Measurements from ENCODE around the gene CLEC20A. TPM values are rescaled to one million over a fixed set of nuclear protein-coding genes. Genes with fewer than 3 reads are reported as not detected.

Gene CLEC20A
- total and polyA plus RNA-seq, 2 experiments from 2014 or later: not detected

GRCh38 chr1:178536329-178536728, 39.6 kb upstream of the CLEC20A start:
- 92 to 99% methylated on average over 5 of the region's 5 CpGs for WGBS, 2 experiments (ENCODE audit: low coverage in 1 of 2, low lambda C conversion rate in 2 of 2, missing lambda C conversion rate in 2 of 2)
- H3K27ac ChIP-seq: peak overlapping the region; percentile 85
- TF ChIP-seq EZH2 (IDR thresholded peaks at IDR 0.05; ENCODE audit: insufficient read depth, poor library complexity, severe bottlenecking) (no peak), EZH2phosphoT487 (IDR thresholded peaks at IDR 0.05; ENCODE audit: insufficient read depth, low read depth) (no peak)
- no peaks in the 10 kb centered on the region for H4K20me1 ChIP-seq (ENCODE audit: insufficient read depth)
- peaks cover 48% of the 10 kb centered on the region for H3K4me1 ChIP-seq (ENCODE audit: insufficient read depth)
- H3K4me3 ChIP-seq: no peak overlapping the region
- no peaks in the 10 kb centered on the region for H3K27me3 ChIP-seq (replicated peaks; ENCODE audit: insufficient read depth)
- peak overlapping the region; percentile 52 for H3K4me2 ChIP-seq (ENCODE audit: unreplicated experiment)
- H3K9me2 ChIP-seq (ENCODE audit: insufficient read depth): no peaks in the 10 kb centered on the region
- H3K9ac ChIP-seq: no peak overlapping the region
- no peaks in the 10 kb centered on the region for H3K36me3 ChIP-seq (ENCODE audit: low read depth)
- H3K9me3 ChIP-seq (ENCODE audit: low read depth): no peaks in the 10 kb centered on the region
- DNase-seq: peak; percentile 15
- H3K79me2 ChIP-seq (ENCODE audit: insufficient read depth): no peaks in the 10 kb centered on the region
- H2AFZ ChIP-seq: no peak overlapping the region
- in situ Hi-C loops (cut with MboI): loop anchor here (5.0 to 25.0 kb wide), 2 partner anchors 471 to 826 kb away; partner anchors contain the start of gene AXDND1
- H3F3A ChIP-seq (ENCODE audit: insufficient read depth): peaks cover 43% of the 10 kb centered on the region

GRCh38 chr1:178534137-178534868, 37.5 kb upstream of the CLEC20A start:
- no peak for TF ChIP-seq EZH2phosphoT487 (IDR thresholded peaks at IDR 0.05; ENCODE audit: insufficient read depth, low read depth)
- TF ChIP-seq EZH2 (IDR thresholded peaks at IDR 0.05; ENCODE audit: insufficient read depth, poor library complexity, severe bottlenecking): no peak

GRCh38 chr1:178533121-178533946, 36.6 kb upstream of the CLEC20A start:
- no peaks in the 10 kb centered on the region for H3K79me2 ChIP-seq (ENCODE audit: insufficient read depth)
- H3K9ac ChIP-seq: no peak overlapping the region
- no peaks in the 10 kb centered on the region for H3K9me2 ChIP-seq (ENCODE audit: insufficient read depth)
- no peaks in the 10 kb centered on the region for H3K9me3 ChIP-seq (ENCODE audit: low read depth)
- no peak for DNase-seq
- H4K20me1 ChIP-seq (ENCODE audit: insufficient read depth): no peaks in the 10 kb centered on the region
- no peaks in the 10 kb centered on the region for H3K36me3 ChIP-seq (ENCODE audit: low read depth)
- H3K4me1 ChIP-seq (ENCODE audit: insufficient read depth): peaks cover 34% of the 10 kb centered on the region
- H3K4me3 ChIP-seq: no peak overlapping the region
- H3K4me2 ChIP-seq (ENCODE audit: unreplicated experiment): no peak overlapping the region
- TF ChIP-seq EZH2phosphoT487 (IDR thresholded peaks at IDR 0.05; ENCODE audit: insufficient read depth, low read depth): no peak
- TF ChIP-seq EZH2 (IDR thresholded peaks at IDR 0.05; ENCODE audit: insufficient read depth, poor library complexity, severe bottlenecking): no peak
- in situ Hi-C loops (cut with MboI): loop anchor here (25.0 kb wide), 1 partner anchor 829 kb away; the partner anchor contains the start of gene AXDND1
- no peak overlapping the region for H3K27ac ChIP-seq
- 86% methylated on average over 9 of the region's 9 CpGs for WGBS, 2 experiments (ENCODE audit: low coverage in 1 of 2, low lambda C conversion rate in 2 of 2, missing lambda C conversion rate in 2 of 2)
- H3F3A ChIP-seq (ENCODE audit: insufficient read depth): peaks cover 31% of the 10 kb centered on the region
- no peak overlapping the region for H2AFZ ChIP-seq
- H3K27me3 ChIP-seq (replicated peaks; ENCODE audit: insufficient read depth): no peaks in the 10 kb centered on the region

More at GRCh38 chr1:178534137-178534868, 37.5 kb upstream of the CLEC20A start:
- H3K9ac ChIP-seq: no peak overlapping the region
- no peaks in the 10 kb centered on the region for H3K79me2 ChIP-seq (ENCODE audit: insufficient read depth)
- no peaks in the 10 kb centered on the region for H3K9me3 ChIP-seq (ENCODE audit: low read depth)
- no peak overlapping the region for H2AFZ ChIP-seq
- peaks cover 36% of the 10 kb centered on the region for H3F3A ChIP-seq (ENCODE audit: insufficient read depth)
- H3K4me2 ChIP-seq (ENCODE audit: unreplicated experiment): no peak overlapping the region
- no peak for DNase-seq
- no peaks in the 10 kb centered on the region for H3K27me3 ChIP-seq (replicated peaks; ENCODE audit: insufficient read depth)
- no peak overlapping the region for H3K4me3 ChIP-seq
- H3K9me2 ChIP-seq (ENCODE audit: insufficient read depth): no peaks in the 10 kb centered on the region
- in situ Hi-C loops (cut with MboI): loop anchor here (25.0 kb wide), 1 partner anchor 828 kb away; the partner anchor contains the start of gene AXDND1
- H3K27ac ChIP-seq: no peak overlapping the region
- no peaks in the 10 kb centered on the region for H4K20me1 ChIP-seq (ENCODE audit: insufficient read depth)
- WGBS, 2 experiments (ENCODE audit: low coverage in 1 of 2, low lambda C conversion rate in 2 of 2, missing lambda C conversion rate in 2 of 2): 97 to 100% methylated on average over 9 of the region's 9 CpGs
- H3K36me3 ChIP-seq (ENCODE audit: low read depth): no peaks in the 10 kb centered on the region
- H3K4me1 ChIP-seq (ENCODE audit: insufficient read depth): peaks cover 43% of the 10 kb centered on the region

GRCh38 chr1:178532392-178532791, 35.6 kb upstream of the CLEC20A start:
- TF ChIP-seq EZH2 (IDR thresholded peaks at IDR 0.05; ENCODE audit: insufficient read depth, poor library complexity, severe bottlenecking) (no peak), EZH2phosphoT487 (IDR thresholded peaks at IDR 0.05; ENCODE audit: insufficient read depth, low read depth) (no peak)
- in situ Hi-C loops (cut with MboI): loop anchor here (25.0 kb wide), 1 partner anchor 830 kb away; the partner anchor contains the start of gene AXDND1
- peak overlapping the region; percentile 79 for H3K4me2 ChIP-seq (ENCODE audit: unreplicated experiment)
- peak; percentile 85 for DNase-seq
- H3K79me2 ChIP-seq (ENCODE audit: insufficient read depth): no peaks in the 10 kb centered on the region
- H3K36me3 ChIP-seq (ENCODE audit: low read depth): no peaks in the 10 kb centered on the region
- H3K27ac ChIP-seq: no peak overlapping the region
- WGBS, 2 experiments (ENCODE audit: low coverage in 1 of 2, low lambda C conversion rate in 2 of 2, missing lambda C conversion rate in 2 of 2): 2 to 4% methylated on average over 13 of the region's 13 CpGs
- peaks cover 25% of the 10 kb centered on the region for H3K4me1 ChIP-seq (ENCODE audit: insufficient read depth)
- peak overlapping the region; percentile 83 for H2AFZ ChIP-seq
- 0 out of 2 replicates have a peak overlapping the region, but pooled peaks have one; percentile 40 for H3K9ac ChIP-seq
- H4K20me1 ChIP-seq (ENCODE audit: insufficient read depth): no peaks in the 10 kb centered on the region
- H3K9me3 ChIP-seq (ENCODE audit: low read depth): no peaks in the 10 kb centered on the region
- peak overlapping the region; percentile 57 for H3K4me3 ChIP-seq
- peaks cover 22% of the 10 kb centered on the region for H3F3A ChIP-seq (ENCODE audit: insufficient read depth)
- H3K27me3 ChIP-seq (replicated peaks; ENCODE audit: insufficient read depth): no peaks in the 10 kb centered on the region
- no peaks in the 10 kb centered on the region for H3K9me2 ChIP-seq (ENCODE audit: insufficient read depth)
